ENCODE measurements around the gene FAM83F.

DNA sequence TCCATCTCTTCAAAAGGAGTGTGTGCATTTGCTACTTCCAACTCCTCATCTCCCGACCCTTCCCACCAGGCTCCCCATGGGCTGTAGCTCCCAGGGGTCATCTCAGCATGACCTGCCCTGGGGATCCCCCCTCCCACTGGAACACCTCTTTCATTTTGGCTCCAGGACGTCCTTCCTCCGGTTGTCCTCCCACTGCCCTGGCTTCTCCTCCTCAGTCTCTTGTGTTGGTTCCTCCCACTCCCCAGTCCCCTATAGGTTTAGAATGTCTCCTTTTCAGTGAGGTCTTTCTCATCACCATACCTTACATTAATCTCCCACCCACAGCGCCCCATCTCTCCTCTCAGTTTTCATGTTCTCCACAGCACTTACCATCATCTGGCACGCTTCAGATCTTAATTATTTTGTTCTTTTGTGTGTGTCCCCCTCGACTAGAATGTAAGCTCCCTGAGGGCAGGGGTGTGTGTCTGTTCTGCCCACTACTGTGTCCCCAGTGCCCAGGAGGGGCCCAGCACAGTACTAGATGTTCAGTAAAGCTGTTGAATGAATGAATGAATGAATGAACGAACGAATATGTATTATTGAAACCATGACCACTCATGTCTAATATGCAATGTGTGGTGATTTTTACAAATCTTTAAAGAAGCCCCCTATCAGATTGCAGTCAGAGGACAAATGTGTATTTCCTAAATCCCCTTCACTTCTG is 36.6 kb upstream of the FAM83F start:
- TF ChIP-seq, protein P1, sequence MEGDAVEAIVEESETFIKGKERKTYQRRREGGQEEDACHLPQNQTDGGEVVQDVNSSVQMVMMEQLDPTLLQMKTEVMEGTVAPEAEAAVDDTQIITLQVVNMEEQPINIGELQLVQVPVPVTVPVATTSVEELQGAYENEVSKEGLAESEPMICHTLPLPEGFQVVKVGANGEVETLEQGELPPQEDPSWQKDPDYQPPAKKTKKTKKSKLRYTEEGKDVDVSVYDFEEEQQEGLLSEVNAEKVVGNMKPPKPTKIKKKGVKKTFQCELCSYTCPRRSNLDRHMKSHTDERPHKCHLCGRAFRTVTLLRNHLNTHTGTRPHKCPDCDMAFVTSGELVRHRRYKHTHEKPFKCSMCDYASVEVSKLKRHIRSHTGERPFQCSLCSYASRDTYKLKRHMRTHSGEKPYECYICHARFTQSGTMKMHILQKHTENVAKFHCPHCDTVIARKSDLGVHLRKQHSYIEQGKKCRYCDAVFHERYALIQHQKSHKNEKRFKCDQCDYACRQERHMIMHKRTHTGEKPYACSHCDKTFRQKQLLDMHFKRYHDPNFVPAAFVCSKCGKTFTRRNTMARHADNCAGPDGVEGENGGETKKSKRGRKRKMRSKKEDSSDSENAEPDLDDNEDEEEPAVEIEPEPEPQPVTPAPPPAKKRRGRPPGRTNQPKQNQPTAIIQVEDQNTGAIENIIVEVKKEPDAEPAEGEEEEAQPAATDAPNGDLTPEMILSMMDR (IDR thresholded peaks at IDR 0.05) = no peak
- TF ChIP-seq POLR2A (IDR thresholded peaks at IDR 0.05) = no peak
- no peak for TF ChIP-seq POLR2AphosphoS5 (IDR thresholded peaks at IDR 0.05; ENCODE audit: insufficient read depth in 1 of 2, low read depth in 1 of 2)

All from vagina (tissue), 2 donors.